Calu3 (cell line): ENCODE measurements around the gene SLC16A14. TPM values are rescaled to one million over a fixed set of nuclear protein-coding genes. Genes with fewer than 3 reads are reported as not detected.

Source experiments
- BruUV-seq: library from RNA; stranded (reverse); fragments of 400-500 nt; replicated peaks from 2 replicates; lab custom pipeline; 2021; lab: Mats Ljungman, UMichigan
- CTCF ChIA-PET: fragments of 300-600 bp; sonication (Branson Sonifier 250); formaldehyde crosslinking; loops from one replicate; lab custom pipeline; 2022; ENCODE audit warnings: antibody characterized with exemption; lab: Charles Lee
- DNase-seq: peaks from one replicate; pipeline ENCODE4 v3.0.0; 2022
- H3K27ac Mint-ChIP-seq: one replicate; pipeline ENCODE4 v1.8.0; 2022; ENCODE audit warnings: mixed read lengths; ENCODE audit not compliant: unreplicated experiment
- H3K27me3 Mint-ChIP-seq: one replicate; pipeline ENCODE4 v1.8.0; 2022; ENCODE audit warnings: mixed read lengths; ENCODE audit not compliant: unreplicated experiment
- H3K36me3 Mint-ChIP-seq: one replicate; pipeline ENCODE4 v1.8.0; 2022; ENCODE audit warnings: mild to moderate bottlenecking, moderate library complexity, mixed read lengths; ENCODE audit not compliant: insufficient read depth, unreplicated experiment
- H3K4me1 Mint-ChIP-seq: one replicate; pipeline ENCODE4 v1.8.0; 2022; ENCODE audit warnings: mild to moderate bottlenecking, low read depth, mixed read lengths; ENCODE audit not compliant: unreplicated experiment
- H3K4me3 Mint-ChIP-seq: one replicate; pipeline ENCODE4 v1.8.0; 2022; ENCODE audit warnings: mild to moderate bottlenecking, low read depth, moderate library complexity, mixed read lengths; ENCODE audit not compliant: unreplicated experiment
- H3K9me3 Mint-ChIP-seq: one replicate; pipeline ENCODE4 v1.8.0; 2022; ENCODE audit warnings: low read depth, mixed read lengths; ENCODE audit not compliant: unreplicated experiment
- CTCF ChIP-seq: fragments of 200-600 bp; IDR thresholded peaks from one replicate; pipeline ENCODE4 v1.8.0; 2022; ENCODE audit warnings: antibody characterized with exemption; ENCODE audit not compliant: unreplicated experiment
- intact Hi-C: fragments of 100-400 bp; cut with micrococcal nuclease; formaldehyde crosslinking; loops from one replicate; pipeline ENCODE4 v1.10.0; 2022; ENCODE audit not compliant: unreplicated experiment
- total RNA-seq: library from RNA; stranded (reverse); gene quantifications from 2 replicates; pipeline ENCODE4 v1.2.3, GENCODE V29; 2022

The SLC16A14 gene
- total RNA-seq, 1 experiment from 2014 or later: 5.5 TPM

GRCh38 chr2:230076819-230077218, 8.1 kb upstream of the SLC16A14 start:
- Mint-ChIP-seq H3K4me1 (peaks cover 12% of the 10 kb centered on the region), H3K4me3 (no peak overlapping the region), H3K27ac (no peak overlapping the region), H3K9me3 (peaks cover 3% of the 10 kb centered on the region), H3K36me3 (no peaks in the 10 kb centered on the region), H3K27me3 (peaks cover 11% of the 10 kb centered on the region)
- CTCF ChIA-PET: no interaction called here
- intact Hi-C loops: no loop called here
- no TSS peak for BruUV-seq
- no peak for TF ChIP-seq CTCF
- DNase-seq: no peak

GRCh38 chr2:230075988-230076631, 7.4 kb upstream of the SLC16A14 start:
- intact Hi-C loops: no loop called here
- CTCF ChIA-PET: no interaction called here
- H3K9me3 Mint-ChIP-seq: peaks cover 3% of the 10 kb centered on the region
- peaks cover 12% of the 10 kb centered on the region for H3K4me1 Mint-ChIP-seq
- TF ChIP-seq CTCF: no peak
- BruUV-seq: no TSS peak
- H3K36me3 Mint-ChIP-seq: no peaks in the 10 kb centered on the region
- no peak for DNase-seq
- no peak overlapping the region for H3K27ac Mint-ChIP-seq
- no peak overlapping the region for H3K4me3 Mint-ChIP-seq
- H3K27me3 Mint-ChIP-seq: peaks cover 11% of the 10 kb centered on the region

GRCh38 chr2:230071421-230071820, 2.7 kb upstream of the SLC16A14 start:
- no peak for TF ChIP-seq CTCF
- peaks cover 20% of the 10 kb centered on the region for H3K4me1 Mint-ChIP-seq
- no peaks in the 10 kb centered on the region for H3K27me3 Mint-ChIP-seq
- no peak for DNase-seq
- H3K27ac Mint-ChIP-seq: no peak overlapping the region
- H3K4me3 Mint-ChIP-seq: no peak overlapping the region
- intact Hi-C loops: no loop called here
- CTCF ChIA-PET: interaction anchor here (0.6 kb wide), 1 partner anchor 566 kb away, joined by 5 read pairs; no protein-coding TSS in a partner anchor
- H3K36me3 Mint-ChIP-seq: peaks cover 22% of the 10 kb centered on the region
- BruUV-seq: no TSS peak
- H3K9me3 Mint-ChIP-seq: peaks cover 3% of the 10 kb centered on the region

GRCh38 chr2:230069402-230069801, 678 bp upstream of the SLC16A14 start:
- Mint-ChIP-seq H3K9me3 (peaks cover 3% of the 10 kb centered on the region), H3K27me3 (no peaks in the 10 kb centered on the region), H3K4me3 (peak overlapping the region; percentile 71), H3K27ac (no peak overlapping the region), H3K4me1 (peaks cover 20% of the 10 kb centered on the region), H3K36me3 (peaks cover 22% of the 10 kb centered on the region)
- TF ChIP-seq CTCF: no peak
- intact Hi-C loops: loop anchor here (10.0 kb wide), 1 partner anchor 345 kb away; the partner anchor contains the start of gene SP100
- CTCF ChIA-PET: interaction anchor here (1.2 to 3.0 kb wide), 4 partner anchors 12 to 91 kb away, joined by 4 to 33 read pairs (median 10); no protein-coding TSS in a partner anchor
- BruUV-seq: no TSS peak
- DNase-seq: no peak
